GM19193 (cell line): ENCODE data around the gene AHDC1.

Source experiments
- POLR2A ChIP-seq: IDR thresholded peaks from 4 replicates; pipeline ENCODE4 v1.6.1; 2011; ENCODE audit not compliant: insufficient read depth, insufficient read length; ENCODE audit errors: extremely low read depth

AHDC1 gene

GRCh38 chr1:27525296-27526272 is 78.4 kb downstream of the AHDC1 start:
- peak; percentile 21 for TF ChIP-seq POLR2A

- no peak for TF ChIP-seq POLR2A
Observed at GRCh38 chr1:27523337-27524020, 80.5 kb downstream of the AHDC1 start.

- no peak for TF ChIP-seq POLR2A
Observed at GRCh38 chr1:27522432-27523336, 81.3 kb downstream of the AHDC1 start.

- TF ChIP-seq POLR2A = no peak
Observed at GRCh38 chr1:27521861-27522431, 82.0 kb downstream of the AHDC1 start.

GRCh38 chr1:27521336-27521831 is 82.6 kb downstream of the AHDC1 start:
- no peak for TF ChIP-seq POLR2A

- no peak for TF ChIP-seq POLR2A
Observed at GRCh38 chr1:27520651-27521050, 83.3 kb downstream of the AHDC1 start.

- no peak for TF ChIP-seq POLR2A
Observed at GRCh38 chr1:27519331-27520258, 84.3 kb downstream of the AHDC1 start.

- no peak for TF ChIP-seq POLR2A
Observed at GRCh38 chr1:27518808-27519207, 85.1 kb downstream of the AHDC1 start.

GRCh38 chr1:27517907-27518718 is 85.8 kb downstream of the AHDC1 start:
- TF ChIP-seq POLR2A = no peak

GRCh38 chr1:27517301-27517700 is 86.6 kb downstream of the AHDC1 start:
- TF ChIP-seq POLR2A = no peak

- no peak for TF ChIP-seq POLR2A
Observed at GRCh38 chr1:27515626-27516025, 88.3 kb downstream of the AHDC1 start.

- TF ChIP-seq POLR2A = no peak
Observed at GRCh38 chr1:27513958-27514357, 90.0 kb downstream of the AHDC1 start.

GRCh38 chr1:27513528-27513927 is 90.4 kb downstream of the AHDC1 start:
- no peak for TF ChIP-seq POLR2A
